ENCODE results near the gene SIRPG.

DNA sequence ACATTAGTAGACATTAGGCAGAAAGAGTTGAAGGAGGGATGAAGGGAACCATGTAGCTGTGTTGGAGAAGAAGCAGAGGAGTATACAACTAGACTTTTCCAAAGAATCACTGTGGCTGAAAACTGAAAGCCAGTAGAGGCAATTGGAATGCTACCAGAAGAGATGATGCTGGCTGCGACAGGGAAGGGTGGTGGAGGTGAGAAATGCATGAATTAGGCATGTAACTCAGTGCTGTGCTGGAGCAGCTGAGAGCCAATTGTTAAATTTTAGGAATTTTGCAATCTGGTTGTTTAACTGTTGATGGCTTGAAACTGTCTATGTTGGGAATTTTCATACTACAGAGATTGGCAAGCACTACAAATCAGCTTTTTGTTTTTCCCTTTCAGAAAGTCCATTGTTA is 35.8 kb upstream of the SIRPG start:
- TF ChIP-seq, protein P1, sequence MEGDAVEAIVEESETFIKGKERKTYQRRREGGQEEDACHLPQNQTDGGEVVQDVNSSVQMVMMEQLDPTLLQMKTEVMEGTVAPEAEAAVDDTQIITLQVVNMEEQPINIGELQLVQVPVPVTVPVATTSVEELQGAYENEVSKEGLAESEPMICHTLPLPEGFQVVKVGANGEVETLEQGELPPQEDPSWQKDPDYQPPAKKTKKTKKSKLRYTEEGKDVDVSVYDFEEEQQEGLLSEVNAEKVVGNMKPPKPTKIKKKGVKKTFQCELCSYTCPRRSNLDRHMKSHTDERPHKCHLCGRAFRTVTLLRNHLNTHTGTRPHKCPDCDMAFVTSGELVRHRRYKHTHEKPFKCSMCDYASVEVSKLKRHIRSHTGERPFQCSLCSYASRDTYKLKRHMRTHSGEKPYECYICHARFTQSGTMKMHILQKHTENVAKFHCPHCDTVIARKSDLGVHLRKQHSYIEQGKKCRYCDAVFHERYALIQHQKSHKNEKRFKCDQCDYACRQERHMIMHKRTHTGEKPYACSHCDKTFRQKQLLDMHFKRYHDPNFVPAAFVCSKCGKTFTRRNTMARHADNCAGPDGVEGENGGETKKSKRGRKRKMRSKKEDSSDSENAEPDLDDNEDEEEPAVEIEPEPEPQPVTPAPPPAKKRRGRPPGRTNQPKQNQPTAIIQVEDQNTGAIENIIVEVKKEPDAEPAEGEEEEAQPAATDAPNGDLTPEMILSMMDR (IDR thresholded peaks at IDR 0.05) = no peak
- TF ChIP-seq POLR2A (IDR thresholded peaks at IDR 0.05) = no peak

Data from thyroid gland (tissue), 4 donors.